Daoy (cell line): ENCODE data around the gene PACRG. TPM values are rescaled to one million over a fixed set of nuclear protein-coding genes. Genes with fewer than 3 reads are reported as not detected.

ENCODE experiments used
- DNase-seq: peaks from one replicate; pipeline ENCODE4 v3.0.0-alpha.2; 2015; ENCODE audit warnings: low read depth
- total RNA-seq: library from RNA; depleted of rRNA; stranded (reverse); fragments of >200 nt; shearing (Covaris generic); gene quantifications from 2 replicates; pipeline ENCODE4 v1.2.3, GENCODE V29; 2014; rRNA removed

Gene PACRG
- total RNA-seq, 1 experiment from 2014 or later, result not detected

DNA sequence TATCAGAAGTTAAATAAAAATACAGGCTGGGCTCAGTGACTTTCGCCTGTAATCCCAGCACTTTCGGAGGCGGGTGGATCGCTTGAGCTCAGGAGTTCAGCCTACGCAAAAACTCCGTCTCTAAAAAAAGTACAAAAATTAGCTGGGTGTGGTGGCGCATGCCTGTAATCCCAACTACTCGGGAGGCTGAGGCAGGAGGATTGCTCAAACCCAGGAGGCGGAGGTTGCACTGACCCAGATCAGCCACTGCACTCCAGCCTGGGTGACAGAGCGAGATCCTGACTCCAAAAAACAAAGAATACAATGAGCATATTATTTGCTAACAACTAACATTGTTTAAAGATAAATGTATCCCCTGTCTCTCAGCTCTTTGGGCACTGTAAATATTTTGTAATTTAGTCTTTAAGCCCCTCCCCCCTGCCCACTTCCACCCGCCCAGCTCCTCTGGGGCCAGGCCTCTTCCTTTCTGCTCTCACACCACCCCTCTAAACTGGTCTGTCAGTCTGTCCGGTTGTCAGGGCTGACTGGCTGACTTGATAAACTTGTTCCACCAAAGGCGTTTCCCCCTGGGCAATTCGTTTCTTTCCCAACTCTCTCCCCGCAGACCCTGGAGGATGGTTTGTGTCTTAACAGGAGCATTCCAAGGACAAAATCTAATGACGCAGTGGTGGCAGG is 624.4 kb downstream of the PACRG start:
- no peak for DNase-seq

- DNase-seq, result no peak
Observed at GRCh38 chr6:163352966-163353365, 625.2 kb downstream of the PACRG start.

DNA sequence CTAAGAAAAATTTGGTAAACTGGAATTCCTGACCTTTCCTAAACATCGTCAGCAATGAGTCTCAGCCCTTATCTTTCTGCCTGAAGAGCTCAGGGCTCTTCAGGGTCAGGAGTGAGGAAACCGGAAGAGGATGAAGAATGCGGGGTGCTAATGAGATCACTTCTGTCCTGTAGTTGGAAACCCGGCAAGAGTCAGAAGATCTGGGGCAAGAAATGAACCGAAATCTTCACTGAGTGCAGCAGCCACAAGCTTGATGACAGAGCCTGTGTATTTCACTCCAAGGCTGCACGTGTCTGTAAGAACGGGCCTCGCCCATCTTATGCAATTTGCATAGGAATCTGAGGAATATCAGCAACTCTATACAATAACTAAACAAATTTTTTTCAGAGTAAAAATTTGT is 626.3 kb downstream of the PACRG start:
- peak; percentile 69 for DNase-seq

- peak; percentile 56 for DNase-seq
Observed at GRCh38 chr6:163354761-163355425, 627.1 kb downstream of the PACRG start.

DNA sequence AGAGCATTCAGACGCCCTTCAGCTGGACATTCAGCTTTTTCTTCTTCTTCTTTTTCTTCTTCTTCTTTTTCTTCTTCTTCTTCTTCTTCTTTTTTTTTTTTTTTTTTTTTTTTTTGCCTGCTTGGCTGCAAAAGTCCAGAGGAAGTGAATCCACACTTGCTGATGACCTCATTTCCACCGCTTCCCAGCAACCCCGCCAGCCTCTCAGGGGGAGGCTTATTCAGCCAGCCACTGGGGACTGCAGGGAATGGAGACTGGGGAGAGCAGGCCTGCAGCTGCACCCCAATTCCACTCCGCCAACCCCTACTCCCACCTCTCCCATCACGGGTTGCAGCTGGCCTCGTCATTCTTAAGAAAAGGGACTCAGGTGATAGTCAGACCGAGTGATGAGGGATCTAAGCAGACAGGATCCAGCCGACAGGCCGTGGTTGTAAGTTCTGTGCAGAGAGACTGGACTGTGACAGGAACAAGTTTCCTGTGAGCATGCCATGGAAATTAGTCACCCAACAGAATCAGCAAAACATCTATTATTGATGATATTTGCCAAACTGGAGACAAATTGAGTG is 627.7 kb downstream of the PACRG start:
- DNase-seq, result peak; percentile 91

DNA sequence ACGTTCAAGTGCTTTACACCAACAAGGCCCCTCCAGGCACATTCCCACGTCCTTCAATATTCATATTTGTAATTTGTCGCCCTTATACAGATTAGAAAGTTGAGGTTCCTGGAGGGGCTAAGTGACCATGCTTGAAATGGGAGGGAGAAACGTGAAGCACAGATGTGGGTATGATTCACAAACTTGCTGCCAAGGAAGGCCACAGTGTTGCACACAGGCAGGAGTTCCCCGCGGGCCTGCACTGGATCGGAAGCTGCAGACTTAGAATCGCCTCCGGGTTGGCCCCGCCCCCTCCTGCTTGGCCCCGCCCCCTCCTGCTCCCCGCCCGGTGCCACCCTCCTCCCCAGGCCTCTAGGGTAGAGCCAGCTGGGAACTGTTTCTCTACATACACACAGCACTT is 628.5 kb downstream of the PACRG start:
- DNase-seq, result peak; percentile 94

- no peak for DNase-seq
Observed at GRCh38 chr6:163356743-163357142, 629.0 kb downstream of the PACRG start.

DNA sequence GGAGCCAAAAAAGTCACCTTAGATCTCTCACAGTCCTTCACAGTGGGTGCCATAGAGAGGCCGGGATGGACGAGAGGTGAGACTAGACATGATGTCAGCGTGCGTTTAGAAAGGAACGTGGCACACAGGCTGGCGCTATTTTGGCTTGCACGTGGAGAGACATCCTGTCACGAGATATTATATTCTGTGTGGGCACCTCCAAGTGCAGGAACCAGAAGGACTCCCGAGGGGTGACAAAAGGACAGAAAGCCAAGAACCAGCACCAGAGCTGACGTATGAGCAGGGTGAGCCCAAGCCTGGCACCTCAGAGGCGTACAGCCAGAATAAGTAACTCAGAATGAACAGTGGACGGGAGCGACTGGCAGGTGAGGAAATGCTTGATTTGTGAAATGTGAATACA is 636.9 kb downstream of the PACRG start:
- DNase-seq, result no peak

Other genes with a start within 250 kb of the PACRG start
- 0.57 TPM in 1 of 2 replicates, not detected in the other for gene PRKN, start 208 bp upstream of the PACRG start, total RNA-seq